Breast epithelium (tissue), 4 donors: ENCODE measurements around the gene ALKBH3. TPM values are rescaled to one million over a fixed set of nuclear protein-coding genes. Genes with fewer than 3 reads are reported as not detected.

Experiments used
- DNase-seq, 2 donors: peaks; one replicate each; pipeline ENCODE4 v3.0.0-alpha.2; 2019; ENCODE audit warnings: low spot score in 2 of 2
- H3K27ac ChIP-seq, 2 donors: fragments of 200-600 bp; sonication (generic) in 1 of 2; one replicate each; pipeline ENCODE4 v1.5.1; 2016 to 2019; ENCODE audit warnings: mild to moderate bottlenecking in 1 of 2
- H3K27me3 ChIP-seq, 2 donors: fragments of 200-600 bp; sonication (generic) in 1 of 2; one replicate each; pipeline versions ENCODE4 v1.5.1 to v1.6.0; 2017 to 2019; ENCODE audit warnings: control low read depth in 1 of 2, mild to moderate bottlenecking in 1 of 2
- H3K36me3 ChIP-seq: fragments of 200-600 bp; one replicate; pipeline ENCODE4 v1.5.1; 2019
- H3K4me1 ChIP-seq, 2 donors: fragments of 200-600 bp; sonication (generic); one replicate each; pipeline ENCODE4 v1.5.1; 2016 to 2019; ENCODE audit warnings: control low read depth in 1 of 2
- H3K4me3 ChIP-seq, 3 donors: fragments of 200-600 bp; sonication (generic); 1 replicate in 2 of 3; 2 replicates in 1 of 3; pipeline ENCODE4 v1.5.1; 2016 to 2019; ENCODE audit warnings: mild to moderate bottlenecking in 3 of 3, moderate library complexity in 2 of 3
- H3K9me3 ChIP-seq, 2 donors: fragments of 200-600 bp; sonication (generic) in 1 of 2; one replicate each; pipeline ENCODE4 v1.5.1; 2016 to 2019; ENCODE audit warnings: control low read depth in 1 of 2
- CTCF ChIP-seq, 3 donors: fragments of 450-650 bp; IDR thresholded peaks; one replicate each; pipeline ENCODE4 v1.5.1; 2016 to 2017; ENCODE audit warnings: antibody characterized with exemption in 3 of 3, mild to moderate bottlenecking in 3 of 3, moderate library complexity in 3 of 3
- POLR2A ChIP-seq: fragments of 450-650 bp; IDR thresholded peaks from one replicate; pipeline ENCODE4 v1.6.1; 2016; ENCODE audit warnings: antibody characterized with exemption, mild to moderate bottlenecking, moderate library complexity
- POLR2AphosphoS5 ChIP-seq, 3 donors: sonication (generic); formaldehyde crosslinking; IDR thresholded peaks; one replicate each; pipeline ENCODE4 v1.6.1; 2017; ENCODE audit warnings: antibody characterized with exemption in 3 of 3
- intact Hi-C: fragments of 100-400 bp; cut with DNase I; formaldehyde crosslinking; loops from one replicate; pipeline ENCODE4 v1.15.1; 2023; ENCODE audit warnings: low total_unique reads
- total RNA-seq, 3 donors: library from RNA; depleted of rRNA; stranded (reverse); fragments of >200 nt; gene quantifications; one replicate each; pipeline ENCODE4 v1.1.0, GENCODE V29; 2016

The ALKBH3 gene
- total RNA-seq, 3 donors from 2014 or later = 29.0 to 40.7 (median 33.1) TPM

- no peak for DNase-seq
- Histone ChIP-seq H3K27me3 (peaks cover 4 to 40% of the 10 kb centered on the region in 2 donors), H3K4me3 (no peak overlapping the region), H3K4me1 (peaks cover 4 to 7% of the 10 kb centered on the region in 2 donors), H3K9me3 (no peaks in the 10 kb centered on the region), H3K27ac (no peak overlapping the region), H3K36me3 (no peaks in the 10 kb centered on the region)
- TF ChIP-seq POLR2A (no peak), POLR2AphosphoS5 (IDR thresholded peaks at IDR 0.05) (no peak), CTCF (IDR thresholded peaks at IDR 0.05) (no peak)
- intact Hi-C loops = no loop called here
Measured at GRCh38 chr11:43948341-43949225, 68.0 kb downstream of the ALKBH3 start.

GRCh38 chr11:43950311-43950855 is 69.8 kb downstream of the ALKBH3 start:
- TF ChIP-seq CTCF (IDR thresholded peaks at IDR 0.05) (no peak), POLR2AphosphoS5 (IDR thresholded peaks at IDR 0.05) (no peak), POLR2A (no peak)
- Histone ChIP-seq H3K4me3 (no peak overlapping the region), H3K9me3 (no peaks in the 10 kb centered on the region), H3K27me3 (peaks cover 0 to 23% of the 10 kb centered on the region in 2 donors), H3K27ac (no peak overlapping the region), H3K36me3 (no peaks in the 10 kb centered on the region), H3K4me1 (no peaks in the 10 kb centered on the region)
- intact Hi-C loops = no loop called here
- DNase-seq = no peak

- Histone ChIP-seq H3K4me1 (no peaks in the 10 kb centered on the region), H3K4me3 (no peak overlapping the region), H3K36me3 (no peaks in the 10 kb centered on the region), H3K27ac (no peak overlapping the region), H3K27me3 (peaks cover 0 to 23% of the 10 kb centered on the region in 2 donors), H3K9me3 (no peaks in the 10 kb centered on the region)
- no peak for DNase-seq
- intact Hi-C loops = no loop called here
- TF ChIP-seq CTCF (IDR thresholded peaks at IDR 0.05) (no peak), POLR2AphosphoS5 (IDR thresholded peaks at IDR 0.05) (no peak), POLR2A (no peak)
Measured at GRCh38 chr11:43951231-43951630, 70.6 kb downstream of the ALKBH3 start.

- H3K4me1 ChIP-seq = no peaks in the 10 kb centered on the region
- intact Hi-C loops = no loop called here
- TF ChIP-seq POLR2A (no peak), POLR2AphosphoS5 (IDR thresholded peaks at IDR 0.05) (no peak), CTCF (IDR thresholded peaks at IDR 0.05) (no peak)
- H3K36me3 ChIP-seq = no peaks in the 10 kb centered on the region
- peaks cover 0 to 17% of the 10 kb centered on the region in 2 donors for H3K27me3 ChIP-seq
- no peak overlapping the region for H3K27ac ChIP-seq
- no peaks in the 10 kb centered on the region for H3K9me3 ChIP-seq
- no peak for DNase-seq
- no peak overlapping the region for H3K4me3 ChIP-seq
Measured at GRCh38 chr11:43952020-43952400, 71.4 kb downstream of the ALKBH3 start.
